Astrocyte of the hippocampus (primary cell): ENCODE results near the gene DHRS2.

Source experiments
- DNase-seq: peaks from one replicate; pipeline ENCODE4 v3.0.0; 2011; ENCODE audit warnings: low read depth, low spot score

DHRS2 gene

DNA sequence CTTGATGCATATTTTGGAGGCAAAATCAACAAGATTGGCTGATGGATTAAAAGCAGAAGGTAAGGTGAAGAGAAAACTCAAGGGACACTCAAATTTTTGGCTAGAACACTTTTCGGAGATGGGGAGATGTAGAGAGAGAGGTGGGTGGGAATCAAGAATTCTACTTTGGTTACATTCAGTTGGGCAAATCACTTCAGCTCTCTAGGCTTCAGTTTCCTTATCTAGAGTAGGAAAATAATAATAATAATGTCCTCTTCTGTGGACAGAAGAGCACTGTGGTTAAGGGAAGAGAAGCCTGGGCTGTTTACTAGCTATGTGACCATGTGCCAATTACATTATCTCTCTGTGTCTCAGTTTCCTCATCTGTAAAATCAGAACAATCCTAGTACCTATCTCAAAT is 23.4 kb upstream of the DHRS2 start:
- no peak for DNase-seq

DNA sequence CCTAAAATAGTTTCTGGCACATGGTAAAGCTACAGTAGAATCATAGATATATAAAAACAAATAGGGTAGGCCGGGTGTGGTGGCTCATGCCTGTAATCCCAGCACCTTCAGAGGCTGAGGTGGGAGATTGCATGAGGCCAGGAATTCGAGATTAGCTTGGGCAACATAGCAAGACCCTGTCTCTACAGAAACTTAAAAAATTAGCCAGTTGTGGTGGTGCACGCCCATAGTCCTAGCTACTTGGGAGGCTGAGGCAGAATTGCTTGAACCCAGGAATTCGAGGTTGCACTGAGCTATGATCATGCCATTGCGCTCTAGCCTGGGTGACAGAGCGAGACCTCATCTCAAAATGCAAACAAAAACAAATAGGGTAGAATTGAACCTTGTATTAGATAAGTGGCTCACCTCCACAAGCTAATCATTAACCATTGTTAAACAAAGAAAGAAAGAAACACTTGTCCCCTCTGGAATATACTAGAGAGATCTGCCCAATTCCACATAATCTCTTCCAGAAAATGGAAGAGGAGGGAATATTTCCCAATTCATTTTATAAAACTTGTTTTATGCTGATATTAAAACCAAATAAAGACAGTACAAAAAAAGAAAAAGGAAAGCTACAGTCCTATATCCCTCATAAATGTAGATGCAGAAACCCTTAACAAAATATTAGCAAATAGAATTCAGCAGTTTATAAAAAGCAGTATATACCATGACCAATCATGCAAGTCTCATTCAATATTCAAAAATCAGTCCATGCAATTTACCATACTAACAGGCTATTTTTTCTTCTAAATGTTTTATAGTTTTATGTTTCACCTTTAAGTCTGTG is 22.7 kb upstream of the DHRS2 start:
- DNase-seq, result no peak

DNA sequence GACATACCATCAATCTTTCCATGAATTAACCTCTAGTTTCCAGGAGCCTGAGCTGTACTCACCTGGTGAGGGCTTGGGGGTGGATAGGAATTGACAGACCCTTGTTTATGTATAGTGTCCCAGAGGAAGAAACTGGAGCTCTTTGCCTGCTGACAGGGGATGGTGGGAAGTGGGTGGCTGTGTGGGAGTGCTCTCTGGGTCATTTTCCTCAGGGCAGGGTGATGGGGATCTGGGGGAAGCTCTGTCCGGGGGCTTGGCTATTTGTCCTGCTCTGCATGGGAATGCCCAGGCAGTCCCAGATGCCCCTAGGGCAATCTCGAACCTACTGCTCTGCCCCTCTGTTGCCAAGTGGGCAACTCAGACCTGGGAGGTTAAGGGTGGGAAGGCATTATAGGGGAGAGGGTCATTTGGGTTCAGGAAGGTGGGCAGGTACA is 21.8 kb upstream of the DHRS2 start:
- no peak for DNase-seq

DNA sequence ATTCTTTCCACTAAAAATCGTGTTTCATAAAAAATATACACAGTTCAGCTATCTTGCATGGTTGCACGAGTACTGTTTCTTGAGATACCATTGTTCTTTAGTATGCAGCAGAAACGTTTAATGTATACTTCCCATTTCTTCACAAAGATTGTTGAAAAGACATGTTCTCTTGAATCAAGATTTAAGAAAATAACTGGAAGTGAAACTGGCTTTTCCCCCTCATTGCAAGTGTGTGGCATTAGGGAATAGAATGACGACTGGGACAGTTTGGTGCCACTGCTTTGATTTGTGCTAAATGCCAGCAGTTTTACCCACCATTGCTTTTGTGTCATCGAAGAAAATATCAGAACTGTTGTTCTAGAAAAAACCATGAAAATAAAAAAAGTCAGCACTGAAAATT is 20.3 kb upstream of the DHRS2 start:
- no peak for DNase-seq

DNA sequence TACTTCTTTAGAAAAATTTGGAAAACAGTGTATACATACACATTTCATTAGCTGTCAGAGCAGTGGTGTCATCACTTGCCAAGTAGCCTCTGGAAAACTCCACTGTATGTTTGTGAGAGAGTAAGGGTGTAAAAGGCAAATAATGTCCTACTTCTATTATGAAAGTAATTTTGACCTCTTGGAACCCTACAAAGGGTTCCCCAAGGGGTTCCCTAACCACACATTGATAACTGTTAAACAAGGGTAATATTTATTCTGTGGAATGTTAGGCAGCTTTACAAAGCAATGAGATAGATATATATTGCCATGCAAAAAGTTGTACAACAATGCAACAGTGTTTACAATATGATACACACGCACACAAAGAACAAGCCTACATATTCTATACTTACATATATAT is 18.6 kb upstream of the DHRS2 start:
- DNase-seq, result no peak

DNA sequence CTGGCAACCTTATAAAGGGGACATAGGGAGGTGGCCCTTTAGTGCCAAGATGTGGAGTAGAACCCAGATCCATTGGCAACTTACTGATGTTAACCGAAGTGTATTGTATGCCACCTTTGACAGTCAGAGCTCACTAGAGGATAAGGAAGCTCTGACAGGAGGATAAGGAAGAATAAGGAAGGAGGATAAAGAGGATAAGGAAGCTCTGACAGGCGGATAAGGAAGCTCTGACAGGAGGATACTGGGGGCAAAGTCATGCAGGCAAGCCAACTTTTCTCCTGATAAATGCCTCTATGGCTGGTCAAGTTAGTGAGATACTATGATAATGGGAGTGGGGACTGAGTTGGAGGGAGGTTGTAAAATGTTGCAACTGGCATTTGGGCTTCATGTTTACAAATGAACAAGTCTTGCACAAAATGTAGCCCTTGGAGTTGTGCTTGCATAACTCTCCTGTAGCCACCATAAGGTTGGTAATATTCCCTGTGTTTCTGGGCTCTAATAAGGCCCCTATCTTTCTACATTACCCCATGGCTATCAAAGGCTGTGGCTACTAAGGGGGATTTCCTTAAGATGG is 17.7 kb upstream of the DHRS2 start:
- DNase-seq, result no peak

DNA sequence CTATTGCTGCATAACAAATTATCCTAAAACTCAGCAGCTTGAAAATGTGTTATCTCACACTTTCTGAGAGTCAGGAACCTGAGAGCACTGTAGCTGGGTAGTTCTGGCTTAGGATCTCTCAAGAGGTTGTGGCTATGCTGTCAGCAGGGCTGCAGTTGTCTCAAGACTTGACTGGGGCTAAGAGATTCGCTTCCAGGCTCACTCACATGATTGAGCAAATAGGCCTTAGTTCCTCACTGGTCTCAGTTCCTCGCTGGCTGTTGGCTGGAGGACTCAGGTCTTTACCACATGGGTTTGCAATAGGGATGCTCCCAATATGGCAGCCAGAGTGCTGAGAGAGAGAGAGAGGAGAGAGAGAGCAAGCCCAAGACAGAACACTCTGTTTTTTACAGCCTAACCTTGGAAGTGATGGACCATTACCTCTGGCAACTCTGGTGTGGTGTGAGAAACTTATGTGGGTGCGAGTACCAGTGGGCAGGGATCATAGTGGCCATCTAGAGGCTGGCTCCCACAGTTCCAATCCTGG is 15.9 kb upstream of the DHRS2 start:
- no peak for DNase-seq

DNA sequence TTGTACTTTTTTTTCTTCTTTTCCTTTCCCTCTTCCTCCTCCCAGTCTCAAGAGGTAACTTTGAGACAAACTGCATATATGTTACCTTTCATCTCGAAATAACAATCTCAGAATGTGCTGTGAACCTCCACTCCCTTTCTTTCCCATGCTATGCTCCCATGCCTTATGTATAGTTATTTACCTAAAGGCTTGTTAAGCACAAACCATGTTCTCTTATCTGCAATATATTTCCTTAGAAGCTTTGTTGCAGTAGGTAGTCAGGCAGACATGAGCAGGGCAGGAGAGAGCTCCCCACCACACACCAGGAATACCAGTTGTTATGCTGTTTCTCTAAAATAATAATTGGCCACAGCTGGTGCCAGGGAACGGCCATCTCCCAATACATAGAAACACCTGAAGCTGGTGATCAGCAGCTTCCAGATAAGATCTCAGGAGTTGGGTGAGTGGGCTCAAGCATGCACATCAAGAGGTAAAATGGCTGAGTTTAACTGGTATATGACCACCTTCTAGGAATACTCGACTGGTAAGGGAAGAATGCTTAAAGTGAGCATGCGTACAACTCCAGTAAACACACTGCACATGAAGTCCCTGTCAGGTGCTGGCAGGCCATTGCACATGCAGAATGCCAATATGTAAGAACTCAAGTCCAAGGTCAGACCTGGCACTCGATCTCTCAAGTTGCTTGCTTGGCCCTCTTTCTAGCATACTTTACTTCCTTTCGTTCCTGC is 14.8 kb upstream of the DHRS2 start:
- DNase-seq, result no peak

DNA sequence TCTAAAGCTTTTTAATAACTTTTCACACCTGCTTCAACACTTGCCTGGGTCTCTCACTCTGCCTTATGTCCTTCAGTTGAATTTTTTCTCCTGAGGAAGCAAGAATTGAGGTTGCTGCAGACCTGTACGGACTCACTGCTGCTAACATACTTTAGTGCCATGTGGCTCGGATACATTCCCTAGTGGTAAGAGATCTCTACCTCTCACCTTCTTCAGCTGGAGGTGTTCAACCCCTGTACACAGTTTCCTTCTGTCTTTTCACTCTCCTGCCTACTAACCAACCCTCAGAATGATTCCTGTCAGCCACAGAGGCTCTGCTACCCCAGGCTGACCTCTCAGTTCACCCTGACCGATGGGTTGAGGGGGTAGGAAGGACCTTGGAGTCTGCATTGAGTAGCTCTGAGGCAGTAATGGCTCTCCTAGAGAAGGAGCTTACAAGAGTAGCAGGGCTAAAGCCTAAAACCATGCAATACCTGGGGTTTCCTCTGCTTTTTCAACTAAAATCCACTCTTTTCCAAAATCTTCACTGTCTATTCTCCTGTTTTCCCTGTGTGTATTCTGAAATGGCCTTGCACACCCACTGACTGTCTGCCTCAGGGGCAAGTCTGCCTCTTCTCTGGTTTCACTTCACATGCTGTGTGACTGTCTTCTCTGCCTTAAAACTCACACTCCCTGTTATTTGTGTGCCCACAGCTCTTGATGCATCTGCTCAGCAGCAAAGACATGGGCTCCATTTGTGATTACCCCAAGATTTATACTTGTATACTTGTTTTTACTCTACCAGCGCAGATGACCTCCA is 14.0 kb upstream of the DHRS2 start:
- no peak for DNase-seq

DNA sequence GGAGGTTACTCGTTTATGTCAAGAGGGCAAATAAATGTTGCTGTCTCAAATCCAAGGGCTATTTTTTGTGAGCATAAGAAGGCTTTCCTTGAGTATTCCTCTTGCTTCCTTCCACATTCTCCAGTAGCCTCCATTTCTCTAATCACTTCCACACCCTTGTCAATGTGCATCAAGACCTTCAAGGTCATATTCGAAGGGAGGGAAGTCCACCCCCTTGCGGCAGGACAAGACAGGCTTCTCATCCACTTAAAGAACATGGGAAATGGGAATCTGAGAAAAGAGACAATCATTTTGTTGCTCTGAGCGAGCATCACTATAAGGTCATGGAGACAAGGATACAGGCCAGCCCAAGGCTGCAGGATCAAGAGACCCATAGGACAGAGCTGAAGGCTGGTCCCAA is 13.2 kb upstream of the DHRS2 start:
- DNase-seq, result no peak

DNA sequence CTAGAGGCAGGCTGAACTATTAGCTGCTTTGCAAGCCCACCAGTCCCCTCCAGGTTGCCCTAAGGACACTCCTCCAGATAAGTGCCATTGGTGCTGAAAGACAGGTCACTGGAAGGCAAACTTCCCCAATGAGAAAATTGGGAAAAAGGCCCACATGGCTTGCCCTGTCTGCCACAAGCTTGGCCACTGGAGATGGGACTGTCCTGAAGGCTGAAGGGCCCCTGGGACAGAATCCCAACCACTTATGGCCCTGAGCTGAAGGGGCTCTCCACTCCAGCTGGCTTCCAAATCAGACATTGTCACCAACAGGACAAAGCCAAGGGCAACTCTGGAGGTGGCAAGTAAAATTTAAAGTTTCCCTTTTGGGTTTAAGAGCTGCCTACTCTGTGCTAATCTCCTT is 12.2 kb upstream of the DHRS2 start:
- no peak for DNase-seq

DNA sequence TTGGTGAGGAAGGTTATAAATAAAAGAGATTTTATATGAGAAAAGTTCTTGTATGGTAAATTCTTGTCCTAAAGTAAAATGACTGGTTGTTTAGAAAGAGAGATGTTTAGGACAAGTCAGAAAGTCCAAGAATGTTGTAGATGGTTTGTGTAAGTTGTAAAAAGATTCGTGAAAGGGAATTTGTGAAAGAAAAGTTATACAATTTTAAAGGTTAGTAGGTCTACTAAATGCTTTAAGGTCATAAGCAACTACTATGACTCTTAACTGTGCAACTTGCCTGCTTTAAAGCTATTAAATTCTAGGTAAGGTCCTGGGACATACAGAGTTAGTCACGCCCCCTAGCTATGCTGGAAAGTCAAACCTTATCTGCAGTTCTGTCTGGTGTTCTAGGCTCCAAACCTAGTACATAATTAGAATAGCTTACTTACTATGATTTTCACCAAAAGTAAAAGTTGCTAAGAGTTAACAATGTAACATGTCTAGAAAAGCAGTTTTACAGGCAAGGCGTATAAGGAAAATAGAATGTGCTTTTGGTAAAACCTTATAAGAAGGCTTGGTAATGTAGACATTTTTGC is 11.2 kb upstream of the DHRS2 start:
- DNase-seq, result no peak

DNA sequence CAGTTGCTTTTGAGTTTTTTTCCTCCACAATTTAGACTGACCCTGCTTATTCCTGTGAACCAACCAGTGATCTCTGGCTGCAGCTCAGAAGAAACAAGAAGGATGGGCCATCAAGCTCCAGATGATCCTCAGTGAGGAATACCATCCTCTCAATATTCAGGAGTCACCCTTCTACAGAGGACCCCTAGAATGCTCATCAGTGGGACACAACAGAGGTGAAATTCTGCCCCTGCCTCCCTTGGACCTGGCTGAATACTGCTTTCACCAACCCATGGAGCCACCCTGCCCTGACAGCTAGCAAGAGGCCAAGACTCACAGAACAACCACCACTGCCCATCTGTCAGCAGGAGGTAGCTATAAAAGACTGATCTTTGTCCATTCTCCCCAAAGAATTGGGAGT is 9.2 kb upstream of the DHRS2 start:
- no peak for DNase-seq

DNA sequence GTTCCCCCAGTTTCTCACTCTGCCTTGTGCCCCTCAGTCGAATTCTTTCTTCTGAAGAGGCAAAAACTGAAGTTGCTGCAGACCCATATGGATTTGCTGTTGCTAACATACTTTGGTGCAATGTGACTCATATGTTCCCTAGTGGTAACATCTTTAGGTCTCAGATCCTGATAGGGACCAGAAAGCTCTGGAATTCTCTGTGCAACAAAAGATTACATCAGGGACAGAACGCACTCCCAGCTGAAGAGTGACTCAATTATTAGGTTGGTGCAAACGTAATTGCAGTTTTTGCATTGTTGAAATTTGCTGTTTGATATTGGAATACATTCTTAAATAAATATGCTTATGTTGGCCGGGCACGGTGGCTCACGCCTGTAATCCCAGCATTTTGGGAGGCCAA is 8.2 kb upstream of the DHRS2 start:
- no peak for DNase-seq

DNA sequence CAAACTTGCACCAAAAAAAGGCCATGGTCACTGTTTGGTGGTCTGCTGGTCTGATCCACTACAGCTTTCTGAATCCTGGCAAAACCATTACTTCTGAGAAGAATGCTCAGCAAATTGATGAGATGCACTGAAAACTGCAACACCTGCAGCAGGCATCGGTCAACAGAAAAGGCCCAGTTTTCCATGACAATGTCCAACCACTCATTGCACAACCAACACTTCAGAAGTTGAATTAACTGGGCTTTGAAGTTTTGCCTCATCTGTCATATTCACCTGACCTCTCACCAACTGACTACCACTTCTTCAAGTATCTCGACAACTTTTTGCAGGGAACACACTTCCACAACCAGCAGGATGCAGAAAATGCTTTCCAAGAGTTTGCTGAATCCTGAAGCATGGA is 7.0 kb upstream of the DHRS2 start:
- DNase-seq, result no peak

DNA sequence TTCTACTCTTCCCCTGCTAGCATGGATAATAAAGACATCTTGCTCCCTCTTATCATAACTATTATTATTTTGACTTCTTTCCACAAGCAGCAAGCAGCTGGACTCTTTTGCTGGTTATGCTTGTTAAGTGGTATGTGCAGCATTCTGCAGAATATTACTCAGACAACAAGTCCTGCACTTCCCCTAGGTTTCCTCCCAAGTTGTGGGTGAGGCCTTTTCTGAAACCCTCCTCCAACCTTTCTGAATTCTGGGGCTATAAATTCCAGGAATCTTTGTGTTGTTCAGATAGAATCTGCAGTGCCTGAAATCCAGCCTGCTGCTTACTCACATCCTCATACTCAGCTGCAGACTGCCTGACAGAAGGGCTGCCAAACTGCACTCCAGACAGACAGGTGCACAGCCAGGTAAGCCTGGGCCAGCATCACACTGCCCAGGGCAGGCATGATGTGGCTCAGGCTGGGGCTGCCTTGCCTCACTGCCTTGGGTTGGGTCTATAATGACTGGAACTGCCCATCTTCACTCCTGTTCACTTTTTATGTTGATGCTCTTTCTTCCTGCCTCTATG is 6.2 kb upstream of the DHRS2 start:
- DNase-seq, result no peak

DNA sequence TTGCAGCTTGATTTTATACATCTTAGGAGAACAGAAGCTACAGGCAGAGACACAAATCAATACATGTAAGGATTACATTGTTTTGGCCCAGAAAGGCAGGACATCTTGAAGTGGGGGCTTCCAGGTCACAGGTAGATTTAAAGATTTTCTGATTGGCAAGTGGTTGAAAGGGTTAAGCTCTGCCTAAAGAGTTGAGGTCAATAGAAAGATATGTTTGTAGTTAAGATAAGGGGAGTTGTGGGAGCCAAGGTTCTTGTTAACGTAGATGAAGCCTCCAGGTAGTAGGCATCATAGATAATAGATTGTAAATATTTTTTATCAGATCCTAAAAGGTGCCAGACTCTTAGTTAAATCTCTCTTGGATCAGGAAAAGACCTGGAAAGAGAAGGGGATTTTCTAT is 5.5 kb upstream of the DHRS2 start:
- no peak for DNase-seq

DNA sequence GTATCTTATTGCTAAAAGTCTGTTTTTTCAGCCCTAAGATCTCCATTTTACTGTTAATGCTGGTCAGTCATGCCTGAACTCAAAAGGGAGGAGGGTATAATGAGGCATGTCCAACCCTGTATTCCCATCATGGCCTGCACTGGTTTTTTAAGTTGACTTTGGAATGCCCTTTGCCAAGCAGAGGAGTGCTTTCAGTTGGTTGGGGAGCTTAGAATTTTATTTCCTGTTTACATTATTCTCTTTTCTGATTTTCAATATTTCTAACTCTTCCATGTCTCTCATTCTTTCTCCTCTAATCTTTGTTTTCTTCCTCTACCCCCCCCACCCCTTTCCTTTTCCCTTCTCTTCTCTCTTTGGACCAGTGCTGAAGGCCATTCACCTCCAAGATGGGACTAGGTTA is 4.9 kb upstream of the DHRS2 start:
- no peak for DNase-seq

DNA sequence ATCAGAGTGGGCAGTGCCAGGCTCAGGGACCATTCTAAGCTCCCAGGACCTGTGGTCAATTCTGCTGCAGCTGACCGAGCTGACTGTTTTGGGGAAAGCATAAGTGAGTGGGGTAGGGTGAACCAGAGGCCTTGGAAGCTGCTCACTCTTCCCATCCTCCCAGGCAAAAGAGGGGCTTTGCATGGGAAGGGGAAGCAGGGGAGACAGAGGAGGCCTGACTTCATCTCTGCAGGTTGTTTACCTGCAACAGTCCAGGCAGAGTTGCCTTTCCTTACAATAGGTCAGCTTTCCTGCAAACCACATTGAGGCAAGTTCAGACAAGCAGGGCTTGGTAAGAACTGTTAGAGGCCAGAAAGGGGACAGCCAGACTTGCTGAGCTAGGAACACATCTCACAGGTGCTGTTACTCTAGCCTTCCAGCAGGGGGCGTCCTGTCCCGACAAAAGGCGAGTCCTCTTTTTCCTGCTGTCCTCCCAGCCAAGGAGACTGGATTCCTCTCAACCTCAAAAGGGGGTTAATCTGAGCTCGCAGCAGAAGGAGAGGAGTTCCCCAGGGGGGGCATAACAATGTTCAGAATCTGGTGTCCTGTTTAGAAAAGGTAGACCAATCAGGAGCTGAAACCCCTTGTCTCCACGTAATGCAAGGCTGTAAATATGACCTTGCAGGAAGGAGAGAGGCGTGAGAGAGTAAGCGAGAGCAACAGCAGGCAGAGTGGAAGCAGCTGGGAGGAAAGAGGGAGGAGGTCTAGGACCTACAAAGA is 4.3 kb upstream of the DHRS2 start:
- peak; percentile 78 for DNase-seq

DNA sequence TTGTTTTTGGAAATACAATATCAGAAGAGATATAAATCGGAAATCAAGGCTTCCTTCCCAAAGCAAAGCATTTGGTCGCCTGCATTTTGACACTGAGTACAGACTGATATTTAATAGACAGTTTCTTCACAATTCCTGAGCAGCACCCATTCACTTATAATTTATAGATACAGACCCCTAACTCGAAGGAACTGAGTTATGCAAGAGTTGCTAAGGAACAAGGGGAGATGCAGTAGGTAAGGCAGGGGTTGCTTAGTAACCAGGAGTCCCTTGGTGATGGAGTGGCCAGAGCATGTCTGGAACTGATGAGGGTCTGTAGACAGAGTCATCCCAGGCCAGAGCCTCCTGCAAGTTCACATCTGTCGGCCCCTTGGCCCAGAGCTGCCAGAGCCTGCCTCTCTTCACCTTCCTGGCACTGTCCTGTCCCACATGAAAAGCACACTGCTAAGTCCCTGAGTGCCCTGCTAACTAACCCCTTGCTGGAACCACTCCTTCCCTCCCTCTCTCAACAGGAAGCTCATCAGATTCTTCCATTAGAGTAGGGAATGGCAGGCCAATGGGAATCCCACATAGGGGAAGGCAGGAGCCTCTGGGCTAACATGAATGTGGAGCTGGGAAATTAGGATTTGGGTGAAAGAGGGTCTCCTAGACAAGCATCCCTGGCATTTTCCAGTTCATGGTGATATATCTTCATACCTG is 3.6 kb upstream of the DHRS2 start:
- no peak for DNase-seq
